Ovary (tissue), 9 donors: ENCODE data around the gene ATP5PO. TPM values are rescaled to one million over a fixed set of nuclear protein-coding genes. Genes with fewer than 3 reads are reported as not detected.

ENCODE experiments used
- DNase-seq, 5 donors: peaks; one replicate each; pipeline ENCODE4 v3.0.0-alpha.2; 2019 to 2020
- H3K27ac ChIP-seq, 2 donors: fragments of 200-600 bp; one replicate each; pipeline versions ENCODE4 v1.5.1 to v1.8.0; 2019 to 2022
- H3K27me3 ChIP-seq: fragments of 200-600 bp; one replicate; pipeline ENCODE4 v1.8.0; 2022
- H3K36me3 ChIP-seq: fragments of 200-600 bp; sonication (generic); one replicate; pipeline ENCODE4 v1.5.1; 2019
- H3K4me1 ChIP-seq: one replicate; pipeline ENCODE4 v1.8.1; 2013; ENCODE audit warnings: mild to moderate bottlenecking, moderate library complexity; ENCODE audit not compliant: insufficient read depth
- H3K4me3 ChIP-seq: fragments of 200-600 bp; sonication (generic); one replicate; pipeline ENCODE4 v1.5.1; 2017
- H3K9me3 ChIP-seq, 2 donors: fragments of 200-600 bp in 1 of 2; sonication (generic) in 1 of 2; one replicate each; pipeline versions ENCODE4 v1.5.1 to v1.8.1; 2013 to 2019; ENCODE audit warnings: mild to moderate bottlenecking in 1 of 2, moderate library complexity in 1 of 2
- EP300 ChIP-seq: sonication (generic); formaldehyde crosslinking; IDR thresholded peaks from one replicate; pipeline ENCODE4 v1.6.1; 2017; ENCODE audit warnings: antibody characterized with exemption
- POLR2A ChIP-seq: fragments of 450-650 bp; IDR thresholded peaks from one replicate; pipeline ENCODE4 v1.6.1; 2017; ENCODE audit warnings: antibody characterized with exemption, mild to moderate bottlenecking, moderate library complexity
- WGBS, 3 donors: extraction: QIAGEN DNeasy Blood & Tissue Kit in 1 of 3; methylation state at CpG; one replicate each; pipeline versions ENCODE4 v1.1.5 to v1.1.7; 2013 to 2017; 5-methylcytosine and 5-hydroxymethylcytosine counted together
- intact Hi-C, 4 donors: fragments of 100-400 bp; cut with DNase I; formaldehyde crosslinking; loops; one replicate each; pipeline versions ENCODE4 v1.11.0 to v1.15.1; 2022 to 2023
- polyA plus RNA-seq, 2 donors: library from polyadenylated mRNA; stranded (reverse); fragments of 200-250 nt in 1 of 2; fragments of 350-450 nt in 1 of 2; fragmentation: Illumina TruSeq in 1 of 2; extraction: RNeasy Lipid Tissue Mini Kit (QIAGEN cat#74804) in 1 of 2; gene quantifications; one replicate each; pipeline ENCODE4 v1.2.3, GENCODE V29; 2013 to 2014
- total RNA-seq, 7 donors: library from RNA; depleted of rRNA in 2 of 7; stranded (reverse); fragments of >200 nt in 2 of 7; fragmentation: NEBNext Ultra II Directional in 3 of 7; extraction: Animal tissue kit (Norgen Biotek cat#: 25700) in 3 of 7; gene quantifications; one replicate each; pipeline versions ENCODE4 v1.1.0 to v1.2.4, GENCODE V29; 2016 to 2023
- TF ChIP-seq, protein P1 (sequence below), 3 donors: fragments of 450-650 bp in 2 of 3; fragments of 200-600 bp in 1 of 3; IDR thresholded peaks; one replicate each; pipeline versions ENCODE4 v1.5.1 to v1.8.0; 2016 to 2022; ENCODE audit warnings: antibody characterized with exemption in 3 of 3, mild to moderate bottlenecking in 1 of 3
- donor health status: DM: no; HTN: no; CAD: no; lungs with moderate emphysema.
- donor health status: DM: no; HTN: no; CAD: no.
- donor health status: Bipolar disorder and iron deficiency.
- donor health status: DM: yes; HTN: yes; CAD: no.
- donor health status: DM: no; HTN: no; CAD: no.
- donor health status: DM: yes; HTN: yes; CAD: no.

ATP5PO gene
- total and polyA plus RNA-seq, 9 donors, result 144 to 283 (median 170) TPM

- H3K4me3 ChIP-seq, result no peak overlapping the region
- intact Hi-C loops, result loop anchor here (5.0 to 10.0 kb wide), 2 partner anchors 254 to 257 kb away; partner anchors contain the start of genes CRYZL1 (in 4 of the 4) and ITSN1 (in 4 of the 4)
- H3K36me3 ChIP-seq, result no peaks in the 10 kb centered on the region
- TF ChIP-seq, protein P1, sequence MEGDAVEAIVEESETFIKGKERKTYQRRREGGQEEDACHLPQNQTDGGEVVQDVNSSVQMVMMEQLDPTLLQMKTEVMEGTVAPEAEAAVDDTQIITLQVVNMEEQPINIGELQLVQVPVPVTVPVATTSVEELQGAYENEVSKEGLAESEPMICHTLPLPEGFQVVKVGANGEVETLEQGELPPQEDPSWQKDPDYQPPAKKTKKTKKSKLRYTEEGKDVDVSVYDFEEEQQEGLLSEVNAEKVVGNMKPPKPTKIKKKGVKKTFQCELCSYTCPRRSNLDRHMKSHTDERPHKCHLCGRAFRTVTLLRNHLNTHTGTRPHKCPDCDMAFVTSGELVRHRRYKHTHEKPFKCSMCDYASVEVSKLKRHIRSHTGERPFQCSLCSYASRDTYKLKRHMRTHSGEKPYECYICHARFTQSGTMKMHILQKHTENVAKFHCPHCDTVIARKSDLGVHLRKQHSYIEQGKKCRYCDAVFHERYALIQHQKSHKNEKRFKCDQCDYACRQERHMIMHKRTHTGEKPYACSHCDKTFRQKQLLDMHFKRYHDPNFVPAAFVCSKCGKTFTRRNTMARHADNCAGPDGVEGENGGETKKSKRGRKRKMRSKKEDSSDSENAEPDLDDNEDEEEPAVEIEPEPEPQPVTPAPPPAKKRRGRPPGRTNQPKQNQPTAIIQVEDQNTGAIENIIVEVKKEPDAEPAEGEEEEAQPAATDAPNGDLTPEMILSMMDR (IDR thresholded peaks at IDR 0.05), result no peak
- TF ChIP-seq EP300 (no peak), POLR2A (no peak)
- DNase-seq, result no peak
- WGBS, 3 donors, result 55 to 62% (median 56%) methylated on average over 5 of the region's 5 CpGs
- H3K27me3 ChIP-seq, result no peaks in the 10 kb centered on the region
- H3K4me1 ChIP-seq, result peaks cover 7% of the 10 kb centered on the region
- no peaks in the 10 kb centered on the region for H3K9me3 ChIP-seq
- H3K27ac ChIP-seq, result no peak overlapping the region
These were observed 16.4 kb downstream of the ATP5PO start for GRCh38 chr21:33899199-33899598.

DNA sequence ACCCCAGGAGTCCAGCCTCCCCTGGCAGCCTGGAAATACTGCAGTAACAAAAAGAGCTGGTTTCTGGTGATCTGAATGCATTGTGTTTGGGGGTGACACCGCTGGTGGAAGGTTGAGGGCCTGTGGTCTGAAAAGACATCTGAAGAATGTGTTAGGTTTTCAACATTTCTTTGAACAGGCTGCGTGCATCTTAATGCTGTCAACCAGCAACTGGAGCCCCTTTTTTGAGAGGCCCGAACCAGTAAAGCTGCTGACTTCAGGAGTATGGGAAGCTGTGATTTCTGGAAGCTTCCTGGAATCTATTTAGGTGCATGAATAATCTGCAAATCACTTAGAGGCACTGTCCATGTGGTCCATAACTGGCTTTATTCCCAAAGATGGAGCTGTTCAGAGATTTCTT is 17.0 kb downstream of the ATP5PO start:
- intact Hi-C loops, result loop anchor here (5.0 to 10.0 kb wide), 2 partner anchors 254 to 256 kb away; partner anchors contain the start of genes CRYZL1 (in 4 of the 4) and ITSN1 (in 4 of the 4)
- 75 to 89% (median 86%) methylated on average over 3 of the region's 3 CpGs for WGBS, 3 donors
- no peak overlapping the region for H3K4me3 ChIP-seq
- DNase-seq, result no peak
- no peaks in the 10 kb centered on the region for H3K36me3 ChIP-seq
- H3K27ac ChIP-seq, result no peak overlapping the region
- H3K4me1 ChIP-seq, result peaks cover 5% of the 10 kb centered on the region
- TF ChIP-seq POLR2A, result no peak
- TF ChIP-seq, protein P1 (IDR thresholded peaks at IDR 0.05), result no peak
- no peak for TF ChIP-seq EP300
- H3K9me3 ChIP-seq, result no peaks in the 10 kb centered on the region
- no peaks in the 10 kb centered on the region for H3K27me3 ChIP-seq

DNA sequence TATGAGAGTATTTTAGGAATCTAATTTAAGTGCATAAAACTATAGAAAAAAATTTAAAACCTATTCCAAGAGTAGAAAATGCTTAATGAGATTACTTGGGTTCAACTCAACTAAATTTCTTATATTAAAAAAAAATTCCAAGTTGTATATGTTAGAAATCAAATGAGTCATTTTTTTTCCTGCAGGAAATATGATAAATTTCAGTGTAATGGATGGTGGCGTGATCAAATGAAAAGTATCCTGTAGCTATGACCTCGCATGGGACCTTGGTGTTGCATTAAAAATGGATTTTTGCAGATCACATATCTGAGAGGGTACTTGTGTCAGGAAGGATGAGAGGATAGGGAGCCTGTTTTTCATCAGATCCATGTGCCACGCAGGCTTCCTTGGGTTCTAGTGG is 17.9 kb downstream of the ATP5PO start:
- peaks cover 5% of the 10 kb centered on the region for H3K4me1 ChIP-seq
- intact Hi-C loops, result loop anchor here (5.0 to 10.0 kb wide), 2 partner anchors 253 to 255 kb away; partner anchors contain the start of genes CRYZL1 (in 4 of the 4) and ITSN1 (in 4 of the 4)

DNA sequence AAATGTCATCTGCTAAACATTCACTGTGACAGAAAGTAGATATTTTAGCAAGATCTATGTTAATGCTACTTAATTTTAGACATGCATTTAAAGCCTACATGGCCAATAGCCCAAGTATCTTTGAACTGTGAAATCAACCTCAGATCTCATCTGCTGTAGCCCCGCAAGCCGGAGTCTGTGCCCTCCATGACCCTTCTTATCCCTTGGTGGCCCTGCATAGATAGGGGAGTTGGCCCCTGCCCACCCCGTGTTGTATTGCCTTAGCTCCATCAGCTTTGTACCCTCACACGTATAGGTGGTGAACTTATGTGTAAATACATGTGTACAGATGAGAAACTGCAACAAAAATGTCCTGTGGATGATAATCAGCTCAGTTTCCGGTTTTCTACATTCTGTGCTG is 18.5 kb downstream of the ATP5PO start:
- WGBS, 3 donors, result 82 to 91% (median 87%) methylated on average over 5 of the region's 5 CpGs
- TF ChIP-seq EP300 (no peak), POLR2A (no peak)
- TF ChIP-seq, protein P1 (IDR thresholded peaks at IDR 0.05), result no peak
- Histone ChIP-seq H3K4me1 (peaks cover 5% of the 10 kb centered on the region), H3K4me3 (no peak overlapping the region), H3K27me3 (no peaks in the 10 kb centered on the region), H3K36me3 (no peaks in the 10 kb centered on the region), H3K9me3 (no peaks in the 10 kb centered on the region), H3K27ac (no peak overlapping the region)
- DNase-seq, result no peak
- intact Hi-C loops, result loop anchor here (5.0 to 10.0 kb wide), 2 partner anchors 252 to 255 kb away; partner anchors contain the start of genes CRYZL1 (in 4 of the 4) and ITSN1 (in 4 of the 4)

More for the DNA sequence above, 17.9 kb downstream of the ATP5PO start:
- TF ChIP-seq POLR2A (no peak), EP300 (no peak)
- TF ChIP-seq, protein P1 (IDR thresholded peaks at IDR 0.05), result no peak
- no peaks in the 10 kb centered on the region for H3K27me3 ChIP-seq
- H3K4me3 ChIP-seq, result no peak overlapping the region
- DNase-seq, result no peak
- H3K36me3 ChIP-seq, result no peaks in the 10 kb centered on the region
- no peaks in the 10 kb centered on the region for H3K9me3 ChIP-seq
- H3K27ac ChIP-seq, result no peak overlapping the region
- 93 to 96% (median 95%) methylated on average over 3 of the region's 3 CpGs for WGBS, 3 donors
